GM12801 (cell line): Measurements from ENCODE around the gene KLHL26.

Experiments used
- TF ChIP-seq, protein P1 (sequence below): IDR thresholded peaks from one replicate; pipeline ENCODE4 v1.5.1; 2011; ENCODE audit warnings: control low read depth; ENCODE audit not compliant: insufficient read length; ENCODE audit errors: extremely low read depth

The KLHL26 gene

DNA sequence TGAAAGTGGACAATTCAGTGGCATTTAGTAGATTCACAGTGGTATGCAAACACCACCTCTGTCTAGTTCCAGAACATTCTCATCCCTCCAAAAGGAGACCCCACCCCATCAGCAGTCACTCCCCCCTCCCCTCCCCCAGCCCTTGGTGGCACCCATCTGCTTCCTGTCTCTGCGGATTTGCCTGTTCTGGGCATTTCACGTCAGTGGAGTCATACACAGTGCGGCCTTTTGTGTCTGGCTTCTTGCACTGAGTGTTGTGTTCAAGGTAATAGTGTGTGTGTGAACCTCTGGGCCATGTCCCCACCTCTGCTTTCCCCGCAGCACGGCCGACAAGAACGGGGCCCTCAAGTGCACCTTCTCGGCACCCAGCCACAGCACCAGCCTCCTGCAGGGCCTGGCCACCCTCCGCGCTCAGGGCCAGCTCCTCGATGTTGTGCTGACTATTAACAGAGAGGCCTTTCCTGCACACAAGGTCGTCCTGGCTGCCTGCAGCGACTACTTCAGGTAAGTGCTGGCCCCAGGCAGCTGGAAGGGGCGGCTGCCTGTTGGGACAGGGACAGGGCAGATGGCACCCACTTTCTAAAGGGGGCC, 27.2 kb downstream of the KLHL26 start:
- TF ChIP-seq, protein P1, sequence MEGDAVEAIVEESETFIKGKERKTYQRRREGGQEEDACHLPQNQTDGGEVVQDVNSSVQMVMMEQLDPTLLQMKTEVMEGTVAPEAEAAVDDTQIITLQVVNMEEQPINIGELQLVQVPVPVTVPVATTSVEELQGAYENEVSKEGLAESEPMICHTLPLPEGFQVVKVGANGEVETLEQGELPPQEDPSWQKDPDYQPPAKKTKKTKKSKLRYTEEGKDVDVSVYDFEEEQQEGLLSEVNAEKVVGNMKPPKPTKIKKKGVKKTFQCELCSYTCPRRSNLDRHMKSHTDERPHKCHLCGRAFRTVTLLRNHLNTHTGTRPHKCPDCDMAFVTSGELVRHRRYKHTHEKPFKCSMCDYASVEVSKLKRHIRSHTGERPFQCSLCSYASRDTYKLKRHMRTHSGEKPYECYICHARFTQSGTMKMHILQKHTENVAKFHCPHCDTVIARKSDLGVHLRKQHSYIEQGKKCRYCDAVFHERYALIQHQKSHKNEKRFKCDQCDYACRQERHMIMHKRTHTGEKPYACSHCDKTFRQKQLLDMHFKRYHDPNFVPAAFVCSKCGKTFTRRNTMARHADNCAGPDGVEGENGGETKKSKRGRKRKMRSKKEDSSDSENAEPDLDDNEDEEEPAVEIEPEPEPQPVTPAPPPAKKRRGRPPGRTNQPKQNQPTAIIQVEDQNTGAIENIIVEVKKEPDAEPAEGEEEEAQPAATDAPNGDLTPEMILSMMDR: no peak

DNA sequence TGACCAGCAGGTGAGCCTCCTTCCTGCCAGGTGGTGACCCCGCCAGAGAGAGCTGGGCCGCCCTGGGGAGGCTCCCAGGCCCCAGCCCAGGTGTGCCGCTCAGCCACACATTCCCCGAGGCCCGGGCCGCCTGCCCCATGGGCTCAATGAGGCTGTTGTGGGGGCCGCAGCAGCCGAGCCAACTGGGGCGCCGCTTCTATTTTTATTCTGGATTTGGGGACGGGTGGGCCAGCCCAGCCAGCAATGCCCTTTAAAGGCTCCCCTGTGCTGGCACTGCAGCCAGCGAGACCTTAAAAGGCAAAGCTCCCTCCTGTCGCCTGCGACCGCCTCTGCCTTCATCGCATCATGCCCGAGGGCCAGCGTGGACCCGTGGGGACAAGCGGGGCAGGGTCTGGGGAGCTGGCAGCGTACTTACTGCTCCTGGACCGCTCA, 29.0 kb downstream of the KLHL26 start:
- TF ChIP-seq, protein P1: no peak

DNA sequence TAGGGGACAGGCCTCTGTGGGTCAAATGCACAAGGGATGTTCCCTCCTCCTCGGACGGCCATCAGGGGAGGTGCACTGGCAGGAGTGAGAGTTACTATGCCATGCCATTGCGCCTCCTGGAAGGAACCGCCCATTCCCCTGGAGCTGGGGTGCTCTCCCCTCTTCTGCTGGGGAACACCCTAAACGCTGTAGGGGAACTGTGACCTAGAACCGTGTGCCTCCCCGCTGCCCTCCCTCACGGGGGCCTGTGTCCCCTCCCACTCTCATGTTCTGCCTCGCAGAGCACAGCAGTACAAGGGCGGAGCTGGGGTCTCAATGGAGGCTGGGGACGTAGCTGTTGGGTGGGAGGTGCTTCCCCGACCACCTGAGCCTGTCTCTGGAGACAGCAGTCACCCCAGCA, 29.5 kb downstream of the KLHL26 start:
- TF ChIP-seq, protein P1: no peak

DNA sequence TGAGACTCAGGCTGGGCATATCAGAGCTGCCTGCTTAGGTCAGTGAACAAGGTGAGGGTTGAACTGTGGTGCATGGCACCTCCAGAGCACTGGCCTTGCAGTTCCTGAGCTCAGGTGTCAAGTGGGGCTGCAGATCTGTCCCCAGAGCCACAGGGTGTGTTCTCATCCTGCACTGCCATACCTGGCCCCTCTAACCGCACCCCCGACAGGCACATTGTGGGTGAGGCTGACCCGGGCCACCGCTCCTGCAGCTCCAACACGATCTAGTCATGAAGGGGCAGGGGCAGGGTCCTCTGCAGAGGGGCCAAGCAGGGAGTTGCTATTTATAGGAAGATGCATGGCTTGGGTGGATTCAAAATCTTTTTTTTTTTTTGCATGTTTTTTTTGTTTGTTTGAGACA, 30.0 kb downstream of the KLHL26 start:
- TF ChIP-seq, protein P1: no peak

DNA sequence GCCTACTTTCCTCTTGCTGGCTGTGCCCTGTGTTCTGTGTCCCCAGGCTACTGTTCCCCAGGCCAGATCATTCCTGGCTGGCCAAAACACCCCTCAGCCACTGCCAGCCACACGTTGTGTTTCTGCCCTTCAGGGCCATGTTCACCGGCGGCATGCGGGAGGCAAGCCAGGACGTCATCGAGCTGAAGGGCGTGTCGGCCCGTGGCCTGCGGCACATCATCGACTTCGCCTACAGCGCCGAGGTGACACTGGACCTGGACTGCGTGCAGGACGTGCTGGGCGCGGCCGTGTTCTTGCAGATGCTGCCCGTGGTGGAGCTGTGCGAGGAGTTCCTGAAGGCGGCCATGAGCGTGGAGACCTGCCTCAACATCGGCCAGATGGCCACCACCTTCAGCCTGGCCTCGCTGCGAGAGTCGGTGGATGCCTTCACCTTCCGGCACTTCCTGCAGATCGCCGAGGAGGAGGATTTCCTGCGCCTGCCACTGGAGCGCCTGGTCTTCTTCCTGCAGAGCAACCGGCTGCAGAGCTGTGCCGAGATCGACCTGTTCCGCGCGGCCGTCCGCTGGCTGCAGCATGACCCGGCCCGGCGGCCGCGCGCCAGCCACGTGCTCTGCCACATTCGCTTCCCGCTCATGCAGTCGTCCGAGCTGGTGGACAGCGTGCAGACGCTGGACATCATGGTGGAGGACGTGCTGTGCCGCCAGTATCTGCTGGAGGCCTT, 30.9 kb downstream of the KLHL26 start:
- TF ChIP-seq, protein P1: no peak

DNA sequence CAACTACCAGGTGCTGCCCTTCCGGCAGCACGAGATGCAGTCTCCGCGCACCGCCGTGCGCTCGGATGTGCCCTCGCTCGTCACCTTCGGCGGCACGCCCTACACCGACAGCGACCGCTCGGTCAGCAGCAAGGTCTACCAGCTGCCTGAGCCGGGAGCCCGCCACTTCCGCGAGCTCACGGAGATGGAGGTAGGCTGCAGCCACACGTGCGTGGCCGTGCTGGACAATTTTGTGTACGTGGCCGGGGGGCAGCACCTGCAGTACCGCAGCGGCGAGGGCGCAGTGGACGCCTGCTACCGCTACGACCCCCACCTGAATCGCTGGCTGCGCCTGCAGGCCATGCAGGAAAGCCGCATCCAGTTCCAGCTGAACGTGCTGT, 31.4 kb downstream of the KLHL26 start:
- TF ChIP-seq, protein P1: no peak

DNA sequence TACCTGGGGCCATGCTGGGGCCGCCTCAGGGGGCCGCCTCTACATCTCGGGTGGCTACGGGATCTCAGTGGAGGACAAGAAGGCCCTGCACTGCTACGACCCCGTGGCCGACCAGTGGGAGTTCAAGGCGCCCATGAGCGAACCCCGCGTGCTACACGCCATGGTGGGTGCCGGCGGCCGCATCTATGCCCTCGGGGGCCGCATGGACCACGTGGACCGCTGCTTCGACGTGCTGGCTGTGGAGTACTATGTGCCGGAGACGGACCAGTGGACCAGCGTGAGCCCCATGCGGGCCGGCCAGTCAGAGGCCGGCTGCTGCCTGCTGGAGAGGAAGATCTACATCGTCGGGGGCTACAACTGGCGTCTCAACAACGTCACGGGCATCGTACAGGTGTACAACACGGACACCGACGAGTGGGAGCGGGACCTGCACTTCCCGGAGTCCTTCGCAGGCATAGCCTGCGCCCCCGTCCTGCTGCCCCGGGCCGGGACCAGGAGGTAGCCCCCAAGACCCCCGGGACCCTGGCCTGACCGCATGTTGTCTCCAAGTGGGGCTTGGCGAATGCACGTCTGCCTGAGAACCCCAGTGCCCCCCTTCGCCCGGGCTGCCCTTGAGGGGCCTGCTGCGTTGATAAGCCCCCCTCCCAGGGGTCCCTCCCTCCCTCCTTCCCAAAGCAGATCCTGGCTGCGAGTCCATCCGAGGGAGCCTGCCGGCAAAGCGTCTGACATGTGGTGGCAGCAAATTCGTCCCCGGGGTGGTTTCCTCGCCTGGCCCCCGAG, 32.1 kb downstream of the KLHL26 start:
- TF ChIP-seq, protein P1: no peak
